RWPE2 (cell line): Measurements from ENCODE around the gene FRAS1.
"Not testable (repeated sequence)": the region's sequence is repeated elsewhere in the genome, so short reads cannot be mapped to it uniquely, and the experiment has no call there.

Experiments
- ATAC-seq: fragments of 200-7000 bp; cut with Tn5 transposase; 3 replicates; pipeline ENCODE4 v1.9.1; 2021; ENCODE audit warnings: low read depth
- DNase-seq: peaks from one replicate; pipeline ENCODE4 v3.0.0-alpha.2; 2020; ENCODE audit warnings: low spot score
- H3K27ac ChIP-seq: fragments of 450-650 bp; 2 replicates; pipeline ENCODE4 v1.5.1; 2017; ENCODE audit warnings: mild to moderate bottlenecking; ENCODE audit not compliant: poor library complexity, severe bottlenecking
- H3K27me3 ChIP-seq: fragments of 250-450 bp; sonication (Bioruptor Pico); 2 replicates; pipeline ENCODE4 v1.5.1; 2021; ENCODE audit warnings: mild to moderate bottlenecking, moderate library complexity; ENCODE audit not compliant: insufficient read depth, poor library complexity, severe bottlenecking
- H3K36me3 ChIP-seq: fragments of 250-450 bp; sonication (Bioruptor Pico); 2 replicates; pipeline ENCODE4 v1.5.1; 2020; ENCODE audit warnings: low read depth, mild to moderate bottlenecking, moderate library complexity
- H3K4me1 ChIP-seq: fragments of 250-450 bp; sonication (Bioruptor Pico); 2 replicates; pipeline ENCODE4 v1.5.1; 2021; ENCODE audit warnings: mild to moderate bottlenecking, moderate library complexity; ENCODE audit not compliant: insufficient read depth, poor library complexity, severe bottlenecking
- H3K4me3 ChIP-seq: fragments of 250-450 bp; sonication (Bioruptor Pico); 2 replicates; pipeline ENCODE4 v1.5.1; 2021; ENCODE audit warnings: mild to moderate bottlenecking, moderate library complexity; ENCODE audit not compliant: severe bottlenecking
- H3K9me3 ChIP-seq: fragments of 250-450 bp; sonication (Bioruptor Pico); 2 replicates; pipeline ENCODE4 v1.5.1; 2021; ENCODE audit warnings: mild to moderate bottlenecking, moderate library complexity; ENCODE audit not compliant: severe bottlenecking
- TF ChIP-seq, protein P1 (sequence below): fragments of 450-650 bp; IDR thresholded peaks from one replicate; pipeline ENCODE4 v1.5.1; 2017; ENCODE audit warnings: mild to moderate bottlenecking, moderate library complexity; ENCODE audit not compliant: poor library complexity, severe bottlenecking

FRAS1 gene

GRCh38 chr4:78168029-78168428 is 110.9 kb downstream of the FRAS1 start:
- Histone ChIP-seq H3K36me3 (no peaks in the 10 kb centered on the region), H3K27ac (no peak overlapping the region), H3K9me3 (no peaks in the 10 kb centered on the region), H3K4me1 (no peaks in the 10 kb centered on the region), H3K27me3 (no peaks in the 10 kb centered on the region), H3K4me3 (no peak overlapping the region)
- TF ChIP-seq, protein P1, sequence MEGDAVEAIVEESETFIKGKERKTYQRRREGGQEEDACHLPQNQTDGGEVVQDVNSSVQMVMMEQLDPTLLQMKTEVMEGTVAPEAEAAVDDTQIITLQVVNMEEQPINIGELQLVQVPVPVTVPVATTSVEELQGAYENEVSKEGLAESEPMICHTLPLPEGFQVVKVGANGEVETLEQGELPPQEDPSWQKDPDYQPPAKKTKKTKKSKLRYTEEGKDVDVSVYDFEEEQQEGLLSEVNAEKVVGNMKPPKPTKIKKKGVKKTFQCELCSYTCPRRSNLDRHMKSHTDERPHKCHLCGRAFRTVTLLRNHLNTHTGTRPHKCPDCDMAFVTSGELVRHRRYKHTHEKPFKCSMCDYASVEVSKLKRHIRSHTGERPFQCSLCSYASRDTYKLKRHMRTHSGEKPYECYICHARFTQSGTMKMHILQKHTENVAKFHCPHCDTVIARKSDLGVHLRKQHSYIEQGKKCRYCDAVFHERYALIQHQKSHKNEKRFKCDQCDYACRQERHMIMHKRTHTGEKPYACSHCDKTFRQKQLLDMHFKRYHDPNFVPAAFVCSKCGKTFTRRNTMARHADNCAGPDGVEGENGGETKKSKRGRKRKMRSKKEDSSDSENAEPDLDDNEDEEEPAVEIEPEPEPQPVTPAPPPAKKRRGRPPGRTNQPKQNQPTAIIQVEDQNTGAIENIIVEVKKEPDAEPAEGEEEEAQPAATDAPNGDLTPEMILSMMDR = no peak
- DNase-seq (no peak), ATAC-seq (no peak)

GRCh38 chr4:78169728-78170127 is 112.6 kb downstream of the FRAS1 start:
- Histone ChIP-seq H3K4me3 (no peak overlapping the region), H3K36me3 (no peaks in the 10 kb centered on the region), H3K27me3 (no peaks in the 10 kb centered on the region), H3K4me1 (no peaks in the 10 kb centered on the region), H3K9me3 (no peaks in the 10 kb centered on the region), H3K27ac (no peak overlapping the region)
- TF ChIP-seq, protein P1 = no peak
- ATAC-seq = no peak
- DNase-seq = no peak

GRCh38 chr4:78171482-78171881 is 114.4 kb downstream of the FRAS1 start:
- Histone ChIP-seq H3K4me1 (peaks cover 6% of the 10 kb centered on the region), H3K27me3 (no peaks in the 10 kb centered on the region), H3K27ac (no peak overlapping the region), H3K4me3 (no peak overlapping the region), H3K9me3 (no peaks in the 10 kb centered on the region), H3K36me3 (no peaks in the 10 kb centered on the region)
- no peak for ATAC-seq
- DNase-seq = no peak
- TF ChIP-seq, protein P1 = no peak

GRCh38 chr4:78174891-78175290 is 117.8 kb downstream of the FRAS1 start:
- Histone ChIP-seq H3K27ac (no peak overlapping the region), H3K4me1 (peaks cover 9% of the 10 kb centered on the region), H3K9me3 (no peaks in the 10 kb centered on the region), H3K4me3 (no peak overlapping the region), H3K27me3 (no peaks in the 10 kb centered on the region), H3K36me3 (no peaks in the 10 kb centered on the region)
- TF ChIP-seq, protein P1 = no peak
- no peak for ATAC-seq
- no peak for DNase-seq

GRCh38 chr4:78179196-78179595 is 122.1 kb downstream of the FRAS1 start:
- Histone ChIP-seq H3K27me3 (no peaks in the 10 kb centered on the region), H3K4me3 (no peak overlapping the region), H3K36me3 (no peaks in the 10 kb centered on the region), H3K27ac (no peak overlapping the region), H3K4me1 (peaks cover 9% of the 10 kb centered on the region), H3K9me3 (no peaks in the 10 kb centered on the region)
- ATAC-seq = no peak
- DNase-seq = no peak
- TF ChIP-seq, protein P1 = no peak

DNA sequence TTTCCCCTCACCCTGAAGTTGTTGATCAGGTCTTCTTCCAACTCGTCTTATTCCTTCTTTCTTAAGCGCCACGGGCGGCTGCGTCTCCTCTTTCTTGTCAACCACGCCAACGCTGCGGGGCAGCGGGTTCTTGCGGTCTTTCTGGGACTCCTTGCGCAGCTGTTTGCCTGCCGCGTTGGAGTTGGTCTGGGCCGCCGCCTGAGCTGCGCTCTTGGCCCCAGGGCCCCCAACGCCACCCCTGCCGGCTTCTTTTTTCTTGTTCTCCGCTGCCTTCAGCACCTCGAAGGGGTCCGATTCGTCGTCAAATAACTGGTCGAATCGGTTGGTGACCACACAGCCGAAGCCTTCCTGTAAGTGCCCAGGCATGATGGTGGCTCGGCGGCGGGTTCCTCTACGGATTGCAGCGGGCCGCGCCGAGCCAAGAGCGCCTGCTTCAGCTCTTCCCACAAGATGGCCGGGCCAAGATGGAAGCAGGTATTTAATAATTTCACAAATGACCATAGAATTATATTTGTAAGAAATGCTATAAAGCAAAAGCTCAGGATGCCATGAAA is 124.6 kb downstream of the FRAS1 start:
- ATAC-seq, H3K27me3 ChIP-seq, H3K4me3 ChIP-seq, H3K9me3 ChIP-seq, H3K27ac ChIP-seq, DNase-seq, H3K4me1 ChIP-seq, H3K36me3 ChIP-seq: not testable (repeated sequence)
